ENCODE data around the gene PTCD2.

The PTCD2 gene

GRCh38 chr5:72386639-72387038 is 66.5 kb downstream of the PTCD2 start:
- TF ChIP-seq FOXP2 (optimal IDR thresholded peaks at IDR 0.05; ENCODE audit: borderline replicate concordance, extremely low read depth, extremely low read length, insufficient read depth) (no peak), SIN3A (IDR thresholded peaks at IDR 0.05; ENCODE audit: borderline replicate concordance, insufficient read depth, low read length) (no peak), REST (IDR thresholded peaks at IDR 0.05; ENCODE audit: insufficient read depth in 1 of 2, low read depth in 2 of 2, low read length in 2 of 2) (no peak), POLR2AphosphoS5 (IDR thresholded peaks at IDR 0.05; ENCODE audit: low read depth, low read length) (no peak), TAF1 (IDR thresholded peaks at IDR 0.05; ENCODE audit: borderline replicate concordance, insufficient read depth, low read length) (no peak)

- TF ChIP-seq SIN3A (IDR thresholded peaks at IDR 0.05; ENCODE audit: borderline replicate concordance, insufficient read depth, low read length) (no peak), TAF1 (IDR thresholded peaks at IDR 0.05; ENCODE audit: borderline replicate concordance, insufficient read depth, low read length) (no peak), POLR2AphosphoS5 (IDR thresholded peaks at IDR 0.05; ENCODE audit: low read depth, low read length) (no peak), REST (IDR thresholded peaks at IDR 0.05; ENCODE audit: insufficient read depth in 1 of 2, low read depth in 2 of 2, low read length in 2 of 2) (no peak), FOXP2 (optimal IDR thresholded peaks at IDR 0.05; ENCODE audit: borderline replicate concordance, extremely low read depth, extremely low read length, insufficient read depth) (no peak)
Measured at GRCh38 chr5:72387985-72388384, 67.8 kb downstream of the PTCD2 start.

- TF ChIP-seq REST (IDR thresholded peaks at IDR 0.05; ENCODE audit: insufficient read depth in 1 of 2, low read depth in 2 of 2, low read length in 2 of 2) (no peak), FOXP2 (optimal IDR thresholded peaks at IDR 0.05; ENCODE audit: borderline replicate concordance, extremely low read depth, extremely low read length, insufficient read depth) (no peak), SIN3A (IDR thresholded peaks at IDR 0.05; ENCODE audit: borderline replicate concordance, insufficient read depth, low read length) (no peak), POLR2AphosphoS5 (IDR thresholded peaks at IDR 0.05; ENCODE audit: low read depth, low read length) (no peak), TAF1 (IDR thresholded peaks at IDR 0.05; ENCODE audit: borderline replicate concordance, insufficient read depth, low read length) (no peak)
Measured at GRCh38 chr5:72388646-72389045, 68.5 kb downstream of the PTCD2 start.

- TF ChIP-seq TAF1 (IDR thresholded peaks at IDR 0.05; ENCODE audit: borderline replicate concordance, insufficient read depth, low read length), result no peak
- no peak for TF ChIP-seq POLR2AphosphoS5 (IDR thresholded peaks at IDR 0.05; ENCODE audit: low read depth, low read length)
- TF ChIP-seq REST (IDR thresholded peaks at IDR 0.05; ENCODE audit: insufficient read depth in 1 of 2, low read depth in 2 of 2, low read length in 2 of 2), result no peak
- TF ChIP-seq SIN3A (IDR thresholded peaks at IDR 0.05; ENCODE audit: borderline replicate concordance, insufficient read depth, low read length), result no peak
- TF ChIP-seq FOXP2 (optimal IDR thresholded peaks at IDR 0.05; ENCODE audit: borderline replicate concordance, extremely low read depth, extremely low read length, insufficient read depth), result no peak
Measured at GRCh38 chr5:72390836-72391235, 70.7 kb downstream of the PTCD2 start.

- no peak for TF ChIP-seq POLR2AphosphoS5 (IDR thresholded peaks at IDR 0.05; ENCODE audit: low read depth, low read length)
- no peak for TF ChIP-seq SIN3A (IDR thresholded peaks at IDR 0.05; ENCODE audit: borderline replicate concordance, insufficient read depth, low read length)
- no peak for TF ChIP-seq REST (IDR thresholded peaks at IDR 0.05; ENCODE audit: insufficient read depth in 1 of 2, low read depth in 2 of 2, low read length in 2 of 2)
- TF ChIP-seq FOXP2 (optimal IDR thresholded peaks at IDR 0.05; ENCODE audit: borderline replicate concordance, extremely low read depth, extremely low read length, insufficient read depth), result no peak
- TF ChIP-seq TAF1 (IDR thresholded peaks at IDR 0.05; ENCODE audit: borderline replicate concordance, insufficient read depth, low read length), result no peak
Measured at GRCh38 chr5:72392326-72392733, 72.2 kb downstream of the PTCD2 start.
